Activated naive CD4-positive, alpha-beta T cell treated with anti-CD3 and anti-CD28 coated beads, Interleukin-2, amount 50 U/mL, for 24 hours (primary cell): Measurements from ENCODE around the gene TMEM263.
"Not testable (repeated sequence)": the region's sequence is repeated elsewhere in the genome, so short reads cannot be mapped to it uniquely, and the experiment has no call there.

Source experiments
- H3K27ac Mint-ChIP-seq: one replicate; pipeline ENCODE4 v1.8.0; 2021; ENCODE audit warnings: mild to moderate bottlenecking, mixed read lengths
- H3K27me3 Mint-ChIP-seq: one replicate; pipeline ENCODE4 v1.8.0; 2021; ENCODE audit warnings: mixed read lengths
- H3K36me3 Mint-ChIP-seq: one replicate; pipeline ENCODE4 v1.8.0; 2021; ENCODE audit warnings: mixed read lengths
- H3K4me1 Mint-ChIP-seq: one replicate; pipeline ENCODE4 v1.8.0; 2021; ENCODE audit warnings: mixed read lengths
- H3K4me3 Mint-ChIP-seq: one replicate; pipeline ENCODE4 v1.8.0; 2021; ENCODE audit warnings: mild to moderate bottlenecking, mixed read lengths
- H3K9me3 Mint-ChIP-seq: one replicate; pipeline ENCODE4 v1.8.0; 2021; ENCODE audit warnings: mixed read lengths

Gene TMEM263

GRCh38 chr12:106996102-106996501 is 40.4 kb downstream of the TMEM263 start:
- H3K27ac Mint-ChIP-seq, H3K27me3 Mint-ChIP-seq, H3K4me3 Mint-ChIP-seq, H3K9me3 Mint-ChIP-seq, H3K4me1 Mint-ChIP-seq: not testable (repeated sequence)
- peaks cover 15% of the 10 kb centered on the region for H3K36me3 Mint-ChIP-seq

GRCh38 chr12:106997916-106998315 is 42.2 kb downstream of the TMEM263 start:
- H3K9me3 Mint-ChIP-seq = no peaks in the 10 kb centered on the region
- no peaks in the 10 kb centered on the region for H3K4me1 Mint-ChIP-seq
- no peak overlapping the region for H3K27ac Mint-ChIP-seq
- no peaks in the 10 kb centered on the region for H3K27me3 Mint-ChIP-seq
- no peak overlapping the region for H3K4me3 Mint-ChIP-seq
- peaks cover 20% of the 10 kb centered on the region for H3K36me3 Mint-ChIP-seq

DNA sequence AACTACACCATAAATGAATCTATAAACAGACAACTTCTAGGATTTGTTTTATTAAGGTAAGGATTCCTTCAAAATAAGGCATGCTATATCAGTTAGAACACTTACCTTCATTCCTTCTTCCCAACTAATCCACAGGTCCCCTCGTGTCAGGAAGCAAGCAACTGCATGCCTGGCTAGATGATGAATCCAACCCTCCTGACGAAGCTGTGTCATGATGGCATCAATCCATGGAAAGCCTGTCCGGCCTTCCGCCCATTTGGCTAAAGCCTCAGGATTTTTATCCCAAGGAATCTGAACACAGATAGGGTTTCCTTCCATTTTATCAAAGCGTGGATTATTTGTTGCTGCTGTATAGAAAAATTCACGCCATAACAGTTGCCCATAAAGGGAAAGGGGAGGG is 43.7 kb downstream of the TMEM263 start:
- H3K27me3 Mint-ChIP-seq = no peaks in the 10 kb centered on the region
- no peaks in the 10 kb centered on the region for H3K4me1 Mint-ChIP-seq
- H3K9me3 Mint-ChIP-seq = no peaks in the 10 kb centered on the region
- no peak overlapping the region for H3K27ac Mint-ChIP-seq
- H3K36me3 Mint-ChIP-seq = peaks cover 20% of the 10 kb centered on the region
- H3K4me3 Mint-ChIP-seq = no peak overlapping the region

DNA sequence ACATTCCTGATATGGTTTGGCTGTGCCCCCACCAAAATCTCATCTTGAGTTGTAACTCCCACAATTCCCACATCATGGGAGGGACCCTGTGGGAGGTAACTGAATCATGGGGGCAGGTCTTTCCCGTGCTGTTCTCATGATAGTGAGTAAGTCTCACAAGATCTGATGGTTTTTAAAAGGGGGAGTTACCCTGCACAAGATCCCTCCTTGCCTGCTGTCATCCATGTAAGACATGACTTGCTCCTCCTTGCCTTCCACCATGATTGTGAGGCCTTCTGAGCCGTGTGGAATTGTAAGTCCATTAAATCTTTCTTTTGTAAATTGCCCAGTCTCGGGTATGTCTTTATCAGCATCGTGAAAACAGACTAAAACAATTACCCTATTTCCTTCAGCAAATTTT is 47.0 kb downstream of the TMEM263 start:
- H3K27ac Mint-ChIP-seq, H3K4me3 Mint-ChIP-seq, H3K36me3 Mint-ChIP-seq, H3K4me1 Mint-ChIP-seq, H3K27me3 Mint-ChIP-seq, H3K9me3 Mint-ChIP-seq: not testable (repeated sequence)

GRCh38 chr12:107007411-107007810 is 51.7 kb downstream of the TMEM263 start:
- Mint-ChIP-seq H3K27me3 (no peaks in the 10 kb centered on the region), H3K27ac (no peak overlapping the region), H3K4me3 (no peak overlapping the region), H3K4me1 (no peaks in the 10 kb centered on the region), H3K9me3 (no peaks in the 10 kb centered on the region), H3K36me3 (peaks cover 12% of the 10 kb centered on the region)

- H3K4me3 Mint-ChIP-seq = no peak overlapping the region
- no peaks in the 10 kb centered on the region for H3K27me3 Mint-ChIP-seq
- no peaks in the 10 kb centered on the region for H3K4me1 Mint-ChIP-seq
- no peaks in the 10 kb centered on the region for H3K9me3 Mint-ChIP-seq
- H3K36me3 Mint-ChIP-seq = peaks cover 18% of the 10 kb centered on the region
- no peak overlapping the region for H3K27ac Mint-ChIP-seq
These were observed 55.8 kb downstream of the TMEM263 start for GRCh38 chr12:107011519-107011918.

DNA sequence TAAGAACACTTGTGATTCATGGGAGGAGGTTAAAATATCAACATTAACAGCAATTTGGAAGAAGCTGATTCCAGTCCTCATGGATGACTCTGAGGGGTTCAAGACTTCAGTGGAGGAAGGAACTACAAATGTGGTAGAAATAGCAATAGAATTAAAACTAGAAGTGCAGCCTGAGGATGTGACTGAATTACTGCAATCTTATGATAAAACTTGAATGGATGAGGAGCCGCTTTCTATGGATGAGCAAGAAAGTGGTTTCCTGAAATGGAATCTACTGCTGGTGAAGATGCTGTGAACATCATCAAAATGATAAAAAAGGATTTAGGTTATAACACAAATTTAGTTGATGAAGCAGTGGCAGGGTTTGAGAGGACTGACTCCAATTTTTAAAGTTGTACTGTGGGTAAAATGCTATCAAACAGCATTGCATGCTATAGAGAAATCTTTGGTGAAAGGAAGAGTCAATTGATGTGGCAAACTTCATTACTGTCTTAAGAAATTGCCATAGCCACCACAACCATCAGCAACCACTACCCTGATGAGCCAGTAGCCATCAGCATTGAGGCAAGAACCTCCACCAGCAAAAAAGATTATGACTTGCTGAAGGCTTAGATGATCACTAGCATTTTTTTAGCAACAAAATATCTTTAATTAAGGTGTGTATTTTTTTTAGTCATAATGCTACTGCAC is 57.2 kb downstream of the TMEM263 start:
- Mint-ChIP-seq H3K4me1 (no peaks in the 10 kb centered on the region), H3K27ac (no peak overlapping the region), H3K4me3 (no peak overlapping the region), H3K9me3 (no peaks in the 10 kb centered on the region), H3K36me3 (peaks cover 25% of the 10 kb centered on the region), H3K27me3 (no peaks in the 10 kb centered on the region)

DNA sequence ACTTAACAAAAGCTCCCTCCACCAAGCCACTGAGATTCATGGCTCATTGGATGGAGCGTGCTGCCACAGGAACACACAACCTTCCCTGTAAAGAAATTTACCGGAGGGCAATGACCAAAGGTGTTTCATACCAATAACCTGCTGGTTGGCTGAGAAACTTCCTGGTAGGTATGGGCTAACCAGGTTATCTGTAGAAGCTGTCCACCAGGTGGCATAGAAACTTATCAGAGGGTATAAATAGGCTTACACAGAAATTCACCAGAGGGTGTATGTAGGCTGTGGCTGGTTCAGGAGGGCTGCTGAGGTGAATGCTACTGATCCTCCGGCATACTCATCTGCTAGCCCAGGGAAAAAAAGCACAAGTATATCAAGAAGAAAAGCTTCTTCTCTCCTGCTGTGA is 58.3 kb downstream of the TMEM263 start:
- Mint-ChIP-seq H3K27me3 (no peaks in the 10 kb centered on the region), H3K9me3 (no peaks in the 10 kb centered on the region), H3K27ac (no peak overlapping the region), H3K36me3 (peaks cover 23% of the 10 kb centered on the region), H3K4me3 (no peak overlapping the region), H3K4me1 (no peaks in the 10 kb centered on the region)

- Mint-ChIP-seq H3K36me3 (peaks cover 32% of the 10 kb centered on the region), H3K27me3 (no peaks in the 10 kb centered on the region), H3K4me3 (no peak overlapping the region), H3K9me3 (no peaks in the 10 kb centered on the region), H3K4me1 (no peaks in the 10 kb centered on the region), H3K27ac (no peak overlapping the region)
These were observed 61.3 kb downstream of the TMEM263 start for GRCh38 chr12:107017042-107017441.

DNA sequence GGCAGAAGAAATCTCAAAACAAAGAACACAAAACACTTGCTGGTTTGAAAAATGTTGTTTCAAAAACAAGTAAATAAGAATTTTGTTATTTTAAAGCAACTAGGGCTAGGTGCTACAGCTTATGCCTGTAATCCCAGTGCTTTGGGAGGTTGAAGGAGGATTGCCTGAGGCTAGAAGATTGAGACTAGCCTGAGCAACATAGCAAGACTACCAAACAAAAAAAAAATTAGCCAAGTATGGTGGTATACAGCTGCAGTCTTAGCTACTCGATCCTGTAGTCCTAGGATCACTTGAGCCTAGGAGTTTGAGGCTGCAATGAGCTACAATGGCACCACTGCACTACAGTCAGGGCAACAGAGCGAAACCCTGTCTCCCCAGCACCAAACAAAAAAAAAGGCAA is 63.8 kb downstream of the TMEM263 start:
- no peak overlapping the region for H3K4me3 Mint-ChIP-seq
- H3K27ac Mint-ChIP-seq = no peak overlapping the region
- peaks cover 27% of the 10 kb centered on the region for H3K36me3 Mint-ChIP-seq
- H3K4me1 Mint-ChIP-seq = no peaks in the 10 kb centered on the region
- H3K27me3 Mint-ChIP-seq = no peaks in the 10 kb centered on the region
- H3K9me3 Mint-ChIP-seq = no peaks in the 10 kb centered on the region
